GM10266 (cell line): Measurements from ENCODE around the gene CCNB1IP1.
"Not testable (repeated sequence)": the region's sequence is repeated elsewhere in the genome, so short reads cannot be mapped to it uniquely, and the experiment has no call there.

Experiments used
- DNase-seq: peaks from one replicate; pipeline ENCODE4 v3.0.0; 2012; ENCODE audit errors: extremely low spot score
- TF ChIP-seq, protein P1 (sequence below): IDR thresholded peaks from 2 replicates; pipeline ENCODE4 v1.5.1; 2012; ENCODE audit warnings: mild to moderate bottlenecking, low read depth; ENCODE audit not compliant: control insufficient read depth, insufficient read depth; ENCODE audit errors: missing control alignments

The CCNB1IP1 gene

DNA sequence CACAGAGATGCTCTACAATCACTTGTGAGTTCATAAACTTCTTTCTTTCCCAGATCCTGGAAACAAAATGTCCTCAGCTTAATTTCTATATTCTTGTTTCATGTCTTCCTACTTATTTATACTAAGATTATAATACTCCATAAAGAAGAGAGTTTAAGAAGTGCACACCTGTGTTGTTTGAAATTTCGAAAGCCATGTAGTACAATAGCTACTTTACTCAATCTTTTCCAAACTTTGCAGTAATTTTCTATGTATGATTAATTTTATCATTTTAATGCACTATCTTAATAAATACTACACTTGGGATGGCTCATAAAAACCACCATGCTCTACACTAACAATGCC lies 27.0 kb downstream of the CCNB1IP1 start:
- DNase-seq: no peak
- TF ChIP-seq, protein P1, sequence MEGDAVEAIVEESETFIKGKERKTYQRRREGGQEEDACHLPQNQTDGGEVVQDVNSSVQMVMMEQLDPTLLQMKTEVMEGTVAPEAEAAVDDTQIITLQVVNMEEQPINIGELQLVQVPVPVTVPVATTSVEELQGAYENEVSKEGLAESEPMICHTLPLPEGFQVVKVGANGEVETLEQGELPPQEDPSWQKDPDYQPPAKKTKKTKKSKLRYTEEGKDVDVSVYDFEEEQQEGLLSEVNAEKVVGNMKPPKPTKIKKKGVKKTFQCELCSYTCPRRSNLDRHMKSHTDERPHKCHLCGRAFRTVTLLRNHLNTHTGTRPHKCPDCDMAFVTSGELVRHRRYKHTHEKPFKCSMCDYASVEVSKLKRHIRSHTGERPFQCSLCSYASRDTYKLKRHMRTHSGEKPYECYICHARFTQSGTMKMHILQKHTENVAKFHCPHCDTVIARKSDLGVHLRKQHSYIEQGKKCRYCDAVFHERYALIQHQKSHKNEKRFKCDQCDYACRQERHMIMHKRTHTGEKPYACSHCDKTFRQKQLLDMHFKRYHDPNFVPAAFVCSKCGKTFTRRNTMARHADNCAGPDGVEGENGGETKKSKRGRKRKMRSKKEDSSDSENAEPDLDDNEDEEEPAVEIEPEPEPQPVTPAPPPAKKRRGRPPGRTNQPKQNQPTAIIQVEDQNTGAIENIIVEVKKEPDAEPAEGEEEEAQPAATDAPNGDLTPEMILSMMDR: no peak

DNA sequence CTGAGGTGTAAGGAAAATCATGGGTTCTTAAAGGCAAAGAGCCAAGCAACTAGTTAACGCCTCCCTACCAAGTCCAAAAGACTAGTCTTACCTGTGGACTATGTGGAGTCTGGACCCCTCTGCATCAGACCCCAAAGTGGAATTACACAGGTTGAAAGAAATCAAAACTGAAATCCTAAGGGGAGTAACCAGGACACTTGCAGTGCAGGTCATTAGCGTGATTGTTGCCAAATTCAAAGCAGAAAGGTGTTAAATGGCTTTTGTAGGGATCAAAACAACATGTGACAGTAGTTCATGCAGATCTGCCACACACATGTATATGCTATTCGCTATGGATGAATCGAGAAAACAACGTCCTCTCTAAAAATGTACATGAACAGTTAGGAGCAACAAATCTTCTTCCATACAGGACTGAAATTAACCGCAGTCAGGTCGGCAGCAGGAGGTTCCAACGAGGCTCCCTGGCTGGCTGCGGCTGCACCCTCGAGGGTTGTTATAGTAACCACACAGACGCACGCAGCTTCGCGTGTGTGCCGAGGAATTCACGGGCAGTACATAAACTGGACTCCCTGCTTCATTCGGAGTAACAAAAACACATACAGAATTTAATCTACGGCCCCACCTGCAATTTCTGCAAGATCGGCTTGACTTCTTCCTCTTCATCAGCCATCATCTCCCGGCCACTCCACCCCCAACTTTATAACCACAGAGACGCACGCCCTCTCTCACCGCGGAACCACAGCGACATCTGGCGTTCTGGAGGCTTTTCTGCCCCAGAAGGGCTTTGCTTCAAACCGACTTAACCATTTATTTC lies 27.6 kb downstream of the CCNB1IP1 start, which contains the start of gene TTC5:
Gene TTC5, minus strand, starts transcription at position 687 of the 814 bp plus-strand sequence. Its CDS starts 14 bp downstream, at position 673.
- DNase-seq: peak; percentile 88
- TF ChIP-seq, protein P1: peak; percentile 96

DNA sequence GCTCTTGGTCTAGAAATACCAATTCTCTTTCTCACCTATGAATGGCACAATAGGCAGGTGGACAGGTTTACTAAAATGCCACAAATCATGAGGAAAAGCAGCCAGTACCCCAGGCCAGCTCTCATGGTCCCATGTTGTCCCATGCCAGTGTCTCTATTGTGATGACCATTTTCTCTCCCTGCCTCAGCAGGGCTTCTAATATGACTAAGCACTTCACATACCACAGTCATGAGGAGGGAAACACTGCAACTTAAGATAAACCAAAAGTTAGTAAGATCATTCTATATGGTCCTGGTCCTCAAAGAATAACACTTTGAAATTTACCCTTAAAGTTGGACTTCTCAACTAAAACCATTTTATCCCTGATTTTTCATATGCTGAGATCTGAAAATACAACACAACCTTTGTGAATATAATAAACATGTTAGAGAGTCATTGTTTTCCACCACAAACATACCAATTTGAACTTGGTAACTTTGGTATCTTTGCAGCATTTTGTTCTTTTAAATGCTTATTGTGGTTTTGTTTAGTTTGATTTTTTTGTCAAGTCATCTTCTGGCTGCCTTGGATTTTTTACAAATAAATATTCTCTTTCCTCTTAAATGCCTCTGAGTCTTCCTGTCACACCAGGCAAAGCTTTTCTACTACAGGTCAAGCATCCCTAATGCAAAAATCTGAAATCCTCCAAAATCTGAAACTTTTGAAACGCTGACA lies 30.9 kb downstream of the CCNB1IP1 start:
- TF ChIP-seq, protein P1: no peak
- no peak for DNase-seq

DNA sequence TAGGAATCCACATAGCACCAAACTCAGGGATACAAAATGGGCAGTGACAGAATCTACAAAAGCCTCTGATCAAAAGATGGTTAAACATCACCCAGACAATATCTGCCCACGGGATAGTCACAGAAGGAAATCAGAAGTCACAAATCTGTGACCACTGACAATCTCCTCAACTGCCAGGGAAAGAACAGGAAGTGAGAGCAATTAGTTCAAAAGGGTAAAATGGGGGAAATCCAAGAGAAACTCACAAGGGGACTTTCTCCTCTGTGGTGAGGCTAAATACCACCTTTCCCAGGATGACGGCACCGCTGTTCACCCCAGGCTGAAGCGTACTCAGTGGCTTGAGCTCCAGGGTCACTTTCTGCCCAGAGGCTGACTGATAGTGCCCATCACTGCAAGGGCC lies 38.0 kb downstream of the CCNB1IP1 start:
- peak; percentile 23 for DNase-seq
- TF ChIP-seq, protein P1: no peak

DNA sequence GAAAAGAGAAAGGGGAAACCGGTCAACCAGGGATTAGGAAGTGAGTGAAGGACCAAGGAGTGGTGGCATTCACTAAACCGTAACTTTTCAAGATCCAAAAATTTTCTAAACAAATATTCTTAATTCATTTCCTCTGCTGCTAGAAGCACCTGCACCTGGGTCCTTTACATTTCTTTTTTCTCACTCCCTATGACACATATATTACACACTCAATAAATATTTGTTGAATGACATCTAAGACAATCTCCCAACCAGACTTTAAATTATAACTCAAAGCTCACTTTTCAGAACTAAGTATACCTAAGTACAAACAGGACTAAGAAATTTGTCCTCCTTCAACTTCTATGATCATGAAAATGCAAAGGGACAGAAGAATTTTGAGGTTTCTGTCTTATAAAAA lies 38.4 kb downstream of the CCNB1IP1 start:
- DNase-seq: no peak
- TF ChIP-seq, protein P1: no peak

DNA sequence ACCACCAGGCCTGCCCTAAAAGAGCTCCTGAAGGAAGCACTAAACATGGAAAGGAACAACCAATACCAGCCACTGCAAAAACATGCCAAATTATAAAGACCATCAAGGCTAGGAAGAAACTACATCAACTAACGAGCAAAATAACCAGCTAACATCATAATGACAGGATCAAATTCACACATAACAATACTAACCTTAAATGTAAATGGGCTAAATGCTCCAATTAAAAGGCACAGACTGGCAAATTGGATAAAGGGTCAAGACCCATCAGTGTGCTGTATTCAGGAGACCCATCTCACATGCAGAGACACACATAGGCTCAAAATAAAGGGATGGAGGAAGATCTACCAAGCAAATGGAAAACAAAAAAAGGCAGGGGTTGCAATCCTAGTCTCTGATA lies 51.1 kb downstream of the CCNB1IP1 start:
- not testable (repeated sequence) for DNase-seq

DNA sequence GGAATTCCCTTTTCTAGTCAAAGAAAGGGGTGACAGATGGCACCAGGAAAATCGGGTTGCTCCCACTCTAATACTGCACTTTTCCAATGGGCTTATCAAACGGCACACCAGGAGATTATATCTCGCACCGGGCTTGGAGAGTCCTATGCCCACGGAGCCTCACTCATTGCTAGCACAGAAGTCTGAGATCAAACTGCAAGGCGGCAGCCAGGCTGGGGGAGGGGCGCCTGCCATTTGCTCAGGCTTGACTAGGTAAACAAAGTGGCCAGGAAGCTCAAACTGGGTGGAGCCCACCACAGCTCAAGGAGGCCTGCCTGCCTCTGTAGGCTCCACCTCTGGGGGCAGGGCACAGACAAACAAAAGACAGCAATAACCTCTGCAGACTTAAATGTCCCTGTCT lies 52.8 kb downstream of the CCNB1IP1 start:
- DNase-seq: not testable (repeated sequence)

DNA sequence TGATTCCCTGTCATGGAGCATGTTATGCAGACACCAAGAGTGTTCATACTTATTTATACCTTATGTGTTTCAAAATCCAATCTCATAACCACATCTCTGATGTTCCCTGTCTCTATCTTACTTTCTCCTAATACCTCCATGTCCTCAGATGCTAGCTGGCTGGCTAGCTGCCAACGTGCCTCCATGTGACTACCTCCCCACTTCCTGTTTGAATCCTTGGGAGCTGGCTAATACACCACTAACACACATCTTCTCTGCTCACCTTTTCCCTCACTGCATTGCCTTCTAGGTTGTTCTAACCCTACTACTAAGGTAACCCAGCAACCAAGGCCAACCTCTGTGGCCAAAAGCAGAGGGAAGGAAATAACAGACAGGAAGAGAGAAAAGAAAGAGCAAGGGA lies 54.7 kb downstream of the CCNB1IP1 start:
- TF ChIP-seq, protein P1: no peak
- DNase-seq: no peak
